Measurements from ENCODE around the gene STK38L.

- TF ChIP-seq TAF1 (IDR thresholded peaks at IDR 0.05; ENCODE audit: low read depth, low read length), result no peak
- TF ChIP-seq CTCF (IDR thresholded peaks at IDR 0.05; ENCODE audit: control extremely low read depth in 1 of 3, insufficient read depth in 1 of 3, low read depth in 1 of 3, low read length in 3 of 3), result no peak
- TF ChIP-seq CEBPB (IDR thresholded peaks at IDR 0.05; ENCODE audit: low read depth, low read length), result no peak
- no peak for TF ChIP-seq POLR2A (IDR thresholded peaks at IDR 0.05; ENCODE audit: control extremely low read depth in 1 of 2, low read depth in 2 of 2, low read length in 2 of 2)
- no peak for TF ChIP-seq POLR2AphosphoS5 (IDR thresholded peaks at IDR 0.05; ENCODE audit: low read depth, low read length)
- TF ChIP-seq HDAC2 (IDR thresholded peaks at IDR 0.05; ENCODE audit: borderline replicate concordance in 1 of 2, low read depth in 2 of 2, low read length in 2 of 2), result no peak
- no peak for TF ChIP-seq BRCA1 (IDR thresholded peaks at IDR 0.05; ENCODE audit: low read depth, low read length)
- TF ChIP-seq ATF2 (IDR thresholded peaks at IDR 0.05; ENCODE audit: low read length), result no peak
- no peak for TF ChIP-seq EGR1 (IDR thresholded peaks at IDR 0.05; ENCODE audit: borderline replicate concordance, low read depth, low read length)
- TF ChIP-seq KDM4A (IDR thresholded peaks at IDR 0.05; ENCODE audit: low read depth, low read length, severe bottlenecking), result no peak
- no peak for TF ChIP-seq EP300 (IDR thresholded peaks at IDR 0.05; ENCODE audit: borderline replicate concordance in 1 of 2, low read depth in 2 of 2, low read length in 2 of 2)
- TF ChIP-seq RFX5 (IDR thresholded peaks at IDR 0.05; ENCODE audit: borderline replicate concordance, low read depth, low read length), result no peak
These were observed 55.0 kb downstream of the STK38L start for GRCh38 chr12:27299102-27299501.

Measured in H1 (cell line).